Effector memory CD4-positive, alpha-beta T cell (primary cell): ENCODE results near the gene KISS1R.

ENCODE experiments used
- DNase-seq, 3 donors: peaks; one replicate each; pipeline ENCODE4 v3.0.0-alpha.2; 2020
- H3K27ac ChIP-seq: 2 replicates; pipeline ENCODE4 v1.7.0; 2013; ENCODE audit warnings: mild to moderate bottlenecking, low read length, moderate library complexity; ENCODE audit not compliant: insufficient read depth, poor library complexity, severe bottlenecking
- H3K27me3 ChIP-seq: replicated peaks from 2 replicates; pipeline ENCODE4 v1.7.0; 2013; ENCODE audit warnings: mild to moderate bottlenecking, low read length; ENCODE audit not compliant: insufficient read depth, control insufficient read depth, poor library complexity, severe bottlenecking
- H3K36me3 ChIP-seq: 2 replicates; pipeline ENCODE4 v1.7.0; 2013; ENCODE audit warnings: mild to moderate bottlenecking, low read length, moderate library complexity; ENCODE audit not compliant: control insufficient read depth, insufficient read depth
- H3K4me1 ChIP-seq: 2 replicates; pipeline ENCODE4 v1.7.0; 2013; ENCODE audit warnings: low read length, mild to moderate bottlenecking; ENCODE audit not compliant: control insufficient read depth, insufficient read depth, poor library complexity, severe bottlenecking
- H3K4me3 ChIP-seq: 2 replicates; pipeline ENCODE4 v1.7.0; 2013; ENCODE audit warnings: low read length, low read depth, mild to moderate bottlenecking; ENCODE audit not compliant: insufficient read depth, poor library complexity, severe bottlenecking
- H3K9me3 ChIP-seq: 2 replicates; pipeline ENCODE4 v1.7.0; 2013; ENCODE audit warnings: mild to moderate bottlenecking, low read length, moderate library complexity; ENCODE audit not compliant: control insufficient read depth

KISS1R gene

GRCh38 chr19:939922-940321 is 22.8 kb downstream of the KISS1R start:
- no peak for DNase-seq
- H3K36me3 ChIP-seq: no peaks in the 10 kb centered on the region
- H3K27ac ChIP-seq: no peak overlapping the region
- peaks cover 12% of the 10 kb centered on the region for H3K4me1 ChIP-seq
- no peaks in the 10 kb centered on the region for H3K9me3 ChIP-seq
- no peaks in the 10 kb centered on the region for H3K27me3 ChIP-seq
- peak overlapping the region; percentile 16 for H3K4me3 ChIP-seq

- peak overlapping the region; percentile 43 for H3K4me3 ChIP-seq
- no peaks in the 10 kb centered on the region for H3K36me3 ChIP-seq
- H3K27me3 ChIP-seq: no peaks in the 10 kb centered on the region
- peak; percentile 72 to 81 (median 74) for DNase-seq
- peaks cover 12% of the 10 kb centered on the region for H3K4me1 ChIP-seq
- no peaks in the 10 kb centered on the region for H3K9me3 ChIP-seq
- H3K27ac ChIP-seq: peak overlapping the region; percentile 53
These were observed 23.6 kb downstream of the KISS1R start for GRCh38 chr19:940591-941291.

- no peak for DNase-seq
- no peaks in the 10 kb centered on the region for H3K36me3 ChIP-seq
- peak overlapping the region; percentile 43 for H3K4me3 ChIP-seq
- no peak overlapping the region for H3K27ac ChIP-seq
- no peaks in the 10 kb centered on the region for H3K9me3 ChIP-seq
- no peaks in the 10 kb centered on the region for H3K27me3 ChIP-seq
- H3K4me1 ChIP-seq: peaks cover 12% of the 10 kb centered on the region
These were observed 24.4 kb downstream of the KISS1R start for GRCh38 chr19:941292-942132.

- Histone ChIP-seq H3K4me3 (no peak overlapping the region), H3K9me3 (no peaks in the 10 kb centered on the region), H3K27ac (no peak overlapping the region), H3K27me3 (no peaks in the 10 kb centered on the region), H3K4me1 (peaks cover 12% of the 10 kb centered on the region), H3K36me3 (no peaks in the 10 kb centered on the region)
- no peak for DNase-seq
These were observed 25.1 kb downstream of the KISS1R start for GRCh38 chr19:942133-942645.

GRCh38 chr19:943551-944170 is 26.5 kb downstream of the KISS1R start:
- DNase-seq: no peak
- Histone ChIP-seq H3K4me1 (peaks cover 12% of the 10 kb centered on the region), H3K9me3 (no peaks in the 10 kb centered on the region), H3K4me3 (no peak overlapping the region), H3K27ac (no peak overlapping the region), H3K36me3 (no peaks in the 10 kb centered on the region), H3K27me3 (no peaks in the 10 kb centered on the region)

GRCh38 chr19:944171-944567 is 27.0 kb downstream of the KISS1R start:
- Histone ChIP-seq H3K36me3 (no peaks in the 10 kb centered on the region), H3K27ac (no peak overlapping the region), H3K4me3 (no peak overlapping the region), H3K9me3 (no peaks in the 10 kb centered on the region), H3K27me3 (no peaks in the 10 kb centered on the region), H3K4me1 (peaks cover 12% of the 10 kb centered on the region)
- no peak for DNase-seq

- Histone ChIP-seq H3K27me3 (no peaks in the 10 kb centered on the region), H3K4me1 (peaks cover 12% of the 10 kb centered on the region), H3K9me3 (no peaks in the 10 kb centered on the region), H3K27ac (no peak overlapping the region), H3K4me3 (no peak overlapping the region), H3K36me3 (no peaks in the 10 kb centered on the region)
- DNase-seq: no peak
These were observed 27.6 kb downstream of the KISS1R start for GRCh38 chr19:944663-945241.

- no peaks in the 10 kb centered on the region for H3K27me3 ChIP-seq
- no peak for DNase-seq
- no peak overlapping the region for H3K4me3 ChIP-seq
- H3K4me1 ChIP-seq: peaks cover 7% of the 10 kb centered on the region
- H3K9me3 ChIP-seq: no peaks in the 10 kb centered on the region
- no peak overlapping the region for H3K27ac ChIP-seq
- H3K36me3 ChIP-seq: no peaks in the 10 kb centered on the region
These were observed 28.5 kb downstream of the KISS1R start for GRCh38 chr19:945401-946252.

GRCh38 chr19:947090-947706 is 30.1 kb downstream of the KISS1R start:
- no peak overlapping the region for H3K27ac ChIP-seq
- no peaks in the 10 kb centered on the region for H3K4me1 ChIP-seq
- H3K36me3 ChIP-seq: no peaks in the 10 kb centered on the region
- DNase-seq: no peak
- H3K27me3 ChIP-seq: no peaks in the 10 kb centered on the region
- no peaks in the 10 kb centered on the region for H3K9me3 ChIP-seq
- no peak overlapping the region for H3K4me3 ChIP-seq
